GM12892 (cell line): Measurements from ENCODE around the gene BMERB1.

Experiments
- POLR2A ChIP-seq: IDR thresholded peaks from 2 replicates; pipeline ENCODE4 v1.6.1; 2011; ENCODE audit warnings: low read depth, low read length, control low read depth
- TAF1 ChIP-seq: IDR thresholded peaks from 2 replicates; pipeline ENCODE4 v1.6.1; 2011; ENCODE audit warnings: low read depth, mild to moderate bottlenecking, control low read depth, low read length, borderline replicate concordance

DNA sequence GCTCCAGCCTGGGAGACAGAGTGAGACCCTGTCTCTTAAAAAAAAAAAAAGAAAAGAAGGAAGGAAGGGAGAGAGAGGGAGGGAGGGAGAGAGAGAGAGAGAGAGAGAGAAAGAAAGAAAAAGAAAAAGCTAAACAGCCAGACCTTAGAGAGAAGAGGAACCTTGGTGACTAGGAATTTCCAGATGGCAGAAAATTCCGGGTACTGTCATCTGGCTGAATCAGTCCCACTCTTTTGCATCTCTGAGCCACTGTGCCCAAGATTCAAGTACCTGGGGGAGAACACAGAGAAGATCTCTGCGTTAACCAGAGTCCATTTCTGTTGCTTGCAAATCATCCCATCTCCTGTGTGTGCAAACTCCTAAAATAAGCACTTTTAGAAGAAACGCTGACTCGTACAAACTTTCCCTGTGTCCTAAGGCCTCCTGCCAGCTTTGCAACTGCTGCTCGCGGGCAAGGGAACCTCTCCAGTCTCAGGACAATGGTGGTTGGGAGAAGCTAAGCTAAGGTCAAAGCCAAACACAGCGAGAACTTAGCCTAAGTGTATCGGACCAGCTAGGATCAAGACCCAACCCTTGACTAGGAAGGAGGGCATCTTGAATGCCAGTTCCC, 18.0 kb downstream of the BMERB1 start:
- TF ChIP-seq TAF1: no peak
- TF ChIP-seq POLR2A: no peak
